AG04449 (cell line): ENCODE measurements around the gene ELMO2.

Source experiments
- CTCF ChIA-PET: fragments of 350-600 bp; formaldehyde crosslinking; extraction: SDS; loops from one replicate; lab custom pipeline; 2021; ENCODE audit warnings: antibody characterized with exemption; lab: Yijun Ruan, JAX
- POLR2A ChIA-PET: fragments of 400-600, 350-600 bp; formaldehyde crosslinking; extraction: SDS; loops from one replicate; lab custom pipeline; 2020; ENCODE audit warnings: antibody characterized with exemption, inconsistent platforms; lab: Yijun Ruan, JAX
- DNase-seq: peaks from one replicate; pipeline ENCODE4 v3.0.0-alpha.2; 2010; ENCODE audit warnings: low read depth, low spot score
- H3K4me3 ChIP-seq: 2 replicates; pipeline ENCODE4 v1.5.1; 2011; ENCODE audit warnings: low read depth, mild to moderate bottlenecking, control low read depth, low read length
- TF ChIP-seq, protein P1 (sequence below): IDR thresholded peaks from one replicate; pipeline ENCODE4 v1.5.1; 2011; ENCODE audit warnings: mild to moderate bottlenecking, moderate library complexity, low read length, control low read depth, inconsistent platforms; ENCODE audit not compliant: insufficient read depth; ENCODE audit errors: missing control alignments

ELMO2 gene

GRCh38 chr20:46341074-46342009, 65.1 kb downstream of the ELMO2 start:
- no peak overlapping the region for H3K4me3 ChIP-seq
- DNase-seq: no peak
- TF ChIP-seq, protein P1, sequence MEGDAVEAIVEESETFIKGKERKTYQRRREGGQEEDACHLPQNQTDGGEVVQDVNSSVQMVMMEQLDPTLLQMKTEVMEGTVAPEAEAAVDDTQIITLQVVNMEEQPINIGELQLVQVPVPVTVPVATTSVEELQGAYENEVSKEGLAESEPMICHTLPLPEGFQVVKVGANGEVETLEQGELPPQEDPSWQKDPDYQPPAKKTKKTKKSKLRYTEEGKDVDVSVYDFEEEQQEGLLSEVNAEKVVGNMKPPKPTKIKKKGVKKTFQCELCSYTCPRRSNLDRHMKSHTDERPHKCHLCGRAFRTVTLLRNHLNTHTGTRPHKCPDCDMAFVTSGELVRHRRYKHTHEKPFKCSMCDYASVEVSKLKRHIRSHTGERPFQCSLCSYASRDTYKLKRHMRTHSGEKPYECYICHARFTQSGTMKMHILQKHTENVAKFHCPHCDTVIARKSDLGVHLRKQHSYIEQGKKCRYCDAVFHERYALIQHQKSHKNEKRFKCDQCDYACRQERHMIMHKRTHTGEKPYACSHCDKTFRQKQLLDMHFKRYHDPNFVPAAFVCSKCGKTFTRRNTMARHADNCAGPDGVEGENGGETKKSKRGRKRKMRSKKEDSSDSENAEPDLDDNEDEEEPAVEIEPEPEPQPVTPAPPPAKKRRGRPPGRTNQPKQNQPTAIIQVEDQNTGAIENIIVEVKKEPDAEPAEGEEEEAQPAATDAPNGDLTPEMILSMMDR: no peak
- CTCF ChIA-PET: interaction anchor here (0.7 to 1.3 kb wide), 2 partner anchors 70 to 327 kb away, joined by 3 to 4 read pairs; no protein-coding TSS in a partner anchor
- POLR2A ChIA-PET: no interaction called here

- TF ChIP-seq, protein P1: no peak
- no peak for DNase-seq
- ChIA-PET CTCF (interaction anchor here (1.7 kb wide), 1 partner anchor 10 kb away, joined by 4 read pairs; no protein-coding TSS in a partner anchor), POLR2A (no interaction called here)
- H3K4me3 ChIP-seq: no peak overlapping the region
Observed at GRCh38 chr20:46339037-46339436, 67.4 kb downstream of the ELMO2 start.

- CTCF ChIA-PET: interaction anchor here (1.4 to 2.1 kb wide), 2 partner anchors 10 to 12 kb away, joined by 6 to 8 read pairs; no protein-coding TSS in a partner anchor
- TF ChIP-seq, protein P1: no peak
- POLR2A ChIA-PET: no interaction called here
- H3K4me3 ChIP-seq: no peak overlapping the region
- DNase-seq: no peak
Observed at GRCh38 chr20:46336735-46337134, 69.7 kb downstream of the ELMO2 start.

- TF ChIP-seq, protein P1: no peak
- POLR2A ChIA-PET: no interaction called here
Observed at GRCh38 chr20:46334303-46334904, 72.0 kb downstream of the ELMO2 start.

DNA sequence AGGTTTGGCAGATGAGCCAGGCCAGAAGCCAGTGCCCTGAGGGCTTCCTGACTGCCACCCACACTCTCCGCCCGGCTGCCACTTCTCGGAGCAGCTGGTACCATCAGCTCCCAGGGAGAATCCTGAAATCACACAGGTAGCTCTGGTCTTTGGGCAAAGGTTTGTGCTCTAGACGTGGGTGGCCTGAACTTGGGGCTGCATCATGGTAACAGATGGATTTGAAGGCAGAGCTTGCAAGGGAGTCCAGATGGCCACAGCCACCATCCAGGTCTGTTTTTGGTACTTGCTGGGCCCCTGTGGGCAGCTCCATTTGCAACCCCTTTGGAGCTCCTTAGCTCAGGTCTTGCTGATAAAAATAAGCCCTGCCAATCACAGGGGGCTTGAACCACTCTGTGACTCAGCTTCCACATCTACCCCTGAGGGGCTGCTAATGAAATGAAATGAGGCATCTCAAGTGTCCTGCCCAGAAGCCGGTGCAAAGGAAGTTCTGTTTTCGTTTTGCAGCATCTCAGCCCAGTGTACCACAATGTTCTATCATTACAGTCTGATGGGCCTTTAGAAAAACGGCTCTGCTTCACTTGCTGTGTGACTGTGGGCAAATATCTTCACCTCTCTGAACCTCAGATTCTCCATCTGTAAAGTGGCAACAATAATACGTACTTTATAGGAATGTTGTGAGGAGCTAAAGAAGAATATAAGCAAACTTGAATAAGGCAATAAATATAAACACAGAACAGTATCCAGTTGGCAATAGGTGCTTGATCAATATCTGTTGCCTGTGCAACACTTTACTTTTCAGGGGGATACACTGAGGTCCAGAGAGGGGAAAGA, 73.0 kb downstream of the ELMO2 start:
- TF ChIP-seq, protein P1: no peak
- DNase-seq: no peak
- ChIA-PET CTCF (interaction anchor here (1.1 to 1.6 kb wide), 2 partner anchors 8 to 15 kb away, joined by 3 to 4 read pairs; no protein-coding TSS in a partner anchor), POLR2A (no interaction called here)
- H3K4me3 ChIP-seq: no peak overlapping the region

More at GRCh38 chr20:46334303-46334904, 72.0 kb downstream of the ELMO2 start:
- DNase-seq: no peak
- no peak overlapping the region for H3K4me3 ChIP-seq
- CTCF ChIA-PET: interaction anchor here (1.6 kb wide), 1 partner anchor 9 kb away, joined by 3 read pairs; no protein-coding TSS in a partner anchor
